ENCODE measurements around the gene CKAP2L.

DNA sequence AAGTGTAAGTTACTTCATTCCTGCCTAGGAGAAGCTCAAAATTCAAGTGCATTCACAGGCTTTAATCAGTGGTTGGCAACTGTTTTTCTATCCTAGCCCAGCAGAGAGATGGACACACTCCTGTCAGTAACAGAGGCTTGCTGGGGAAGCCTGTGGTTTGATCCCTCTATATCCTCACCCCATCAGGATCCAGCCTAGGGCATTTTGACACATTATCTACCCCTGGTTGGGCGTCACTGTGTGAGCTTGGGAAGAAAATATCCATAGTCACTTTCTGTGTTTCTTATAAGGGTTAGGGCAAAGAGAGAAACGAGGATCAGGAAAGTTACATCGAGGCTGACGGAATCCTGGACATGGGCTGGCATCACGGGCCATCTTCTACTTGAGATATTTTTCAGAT is 33.6 kb downstream of the CKAP2L start:
- TF ChIP-seq, protein P1, sequence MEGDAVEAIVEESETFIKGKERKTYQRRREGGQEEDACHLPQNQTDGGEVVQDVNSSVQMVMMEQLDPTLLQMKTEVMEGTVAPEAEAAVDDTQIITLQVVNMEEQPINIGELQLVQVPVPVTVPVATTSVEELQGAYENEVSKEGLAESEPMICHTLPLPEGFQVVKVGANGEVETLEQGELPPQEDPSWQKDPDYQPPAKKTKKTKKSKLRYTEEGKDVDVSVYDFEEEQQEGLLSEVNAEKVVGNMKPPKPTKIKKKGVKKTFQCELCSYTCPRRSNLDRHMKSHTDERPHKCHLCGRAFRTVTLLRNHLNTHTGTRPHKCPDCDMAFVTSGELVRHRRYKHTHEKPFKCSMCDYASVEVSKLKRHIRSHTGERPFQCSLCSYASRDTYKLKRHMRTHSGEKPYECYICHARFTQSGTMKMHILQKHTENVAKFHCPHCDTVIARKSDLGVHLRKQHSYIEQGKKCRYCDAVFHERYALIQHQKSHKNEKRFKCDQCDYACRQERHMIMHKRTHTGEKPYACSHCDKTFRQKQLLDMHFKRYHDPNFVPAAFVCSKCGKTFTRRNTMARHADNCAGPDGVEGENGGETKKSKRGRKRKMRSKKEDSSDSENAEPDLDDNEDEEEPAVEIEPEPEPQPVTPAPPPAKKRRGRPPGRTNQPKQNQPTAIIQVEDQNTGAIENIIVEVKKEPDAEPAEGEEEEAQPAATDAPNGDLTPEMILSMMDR (IDR thresholded peaks at IDR 0.05) = no peak
- TF ChIP-seq POLR2A (IDR thresholded peaks at IDR 0.05) = no peak
